PC-3 (cell line): ENCODE measurements around the gene WIZ.

Experiments used
- EZH2 ChIP-seq: fragments of 300-600 bp; sonication (generic); IDR thresholded peaks from one replicate; pipeline ENCODE4 v1.6.1; 2017; ENCODE audit warnings: antibody characterized with exemption, mild to moderate bottlenecking, low read length; ENCODE audit not compliant: unreplicated experiment
- EZH2phosphoT487 ChIP-seq: fragments of 300-600 bp; sonication (generic); IDR thresholded peaks from 2 replicates; pipeline ENCODE4 v1.6.1; 2018; ENCODE audit warnings: mild to moderate bottlenecking, antibody characterized with exemption, low read length, borderline replicate concordance
- TF ChIP-seq, protein P1 (sequence below): fragments of 300-600 bp; sonication (generic); conservative IDR thresholded peaks from 2 replicates; pipeline ENCODE4 v1.5.1; 2017; ENCODE audit warnings: antibody characterized with exemption, low read depth, mild to moderate bottlenecking, low read length

DNA sequence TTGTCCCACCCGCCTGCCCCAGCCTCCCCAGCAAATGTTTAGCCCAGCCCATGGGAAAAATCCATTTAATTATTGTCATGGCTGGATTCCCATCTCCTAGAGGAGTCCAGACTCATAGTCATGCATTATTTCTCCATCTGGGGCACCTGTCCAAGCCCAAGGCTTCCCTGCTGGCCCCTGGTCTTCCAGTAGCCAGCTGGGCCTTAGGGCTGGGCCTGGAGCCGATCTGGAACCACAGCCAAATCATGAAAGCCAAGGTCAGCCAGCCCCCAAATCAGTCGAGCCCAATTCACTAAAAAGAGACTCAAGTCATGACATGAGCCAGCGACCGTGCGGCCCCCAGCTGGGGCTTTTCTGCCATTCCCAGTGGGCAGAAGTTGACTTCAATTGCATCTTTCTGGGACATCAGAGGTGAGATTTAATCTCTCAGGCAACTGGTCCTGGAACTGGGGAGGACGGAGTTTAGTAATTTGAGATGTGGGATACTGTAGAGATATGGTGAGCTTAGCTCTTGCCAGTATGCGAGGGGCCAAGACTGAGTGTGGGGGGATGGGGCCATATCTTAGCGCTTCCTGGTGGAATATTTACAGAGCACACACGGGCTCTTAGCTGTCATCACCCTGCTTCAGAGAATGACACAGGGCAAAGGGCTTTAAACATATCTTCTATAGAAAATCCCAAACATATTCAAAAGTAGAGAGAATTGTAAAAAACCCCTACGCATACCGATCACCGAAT is 38.9 kb upstream of the WIZ start:
- TF ChIP-seq, protein P1, sequence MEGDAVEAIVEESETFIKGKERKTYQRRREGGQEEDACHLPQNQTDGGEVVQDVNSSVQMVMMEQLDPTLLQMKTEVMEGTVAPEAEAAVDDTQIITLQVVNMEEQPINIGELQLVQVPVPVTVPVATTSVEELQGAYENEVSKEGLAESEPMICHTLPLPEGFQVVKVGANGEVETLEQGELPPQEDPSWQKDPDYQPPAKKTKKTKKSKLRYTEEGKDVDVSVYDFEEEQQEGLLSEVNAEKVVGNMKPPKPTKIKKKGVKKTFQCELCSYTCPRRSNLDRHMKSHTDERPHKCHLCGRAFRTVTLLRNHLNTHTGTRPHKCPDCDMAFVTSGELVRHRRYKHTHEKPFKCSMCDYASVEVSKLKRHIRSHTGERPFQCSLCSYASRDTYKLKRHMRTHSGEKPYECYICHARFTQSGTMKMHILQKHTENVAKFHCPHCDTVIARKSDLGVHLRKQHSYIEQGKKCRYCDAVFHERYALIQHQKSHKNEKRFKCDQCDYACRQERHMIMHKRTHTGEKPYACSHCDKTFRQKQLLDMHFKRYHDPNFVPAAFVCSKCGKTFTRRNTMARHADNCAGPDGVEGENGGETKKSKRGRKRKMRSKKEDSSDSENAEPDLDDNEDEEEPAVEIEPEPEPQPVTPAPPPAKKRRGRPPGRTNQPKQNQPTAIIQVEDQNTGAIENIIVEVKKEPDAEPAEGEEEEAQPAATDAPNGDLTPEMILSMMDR = no peak
- TF ChIP-seq EZH2 = no peak
- TF ChIP-seq EZH2phosphoT487 = no peak
